Measurements from ENCODE around the gene BEND3.
"Not testable (repeated sequence)": the region's sequence is repeated elsewhere in the genome, so short reads cannot be mapped to it uniquely, and the experiment has no call there.

BEND3 gene

DNA sequence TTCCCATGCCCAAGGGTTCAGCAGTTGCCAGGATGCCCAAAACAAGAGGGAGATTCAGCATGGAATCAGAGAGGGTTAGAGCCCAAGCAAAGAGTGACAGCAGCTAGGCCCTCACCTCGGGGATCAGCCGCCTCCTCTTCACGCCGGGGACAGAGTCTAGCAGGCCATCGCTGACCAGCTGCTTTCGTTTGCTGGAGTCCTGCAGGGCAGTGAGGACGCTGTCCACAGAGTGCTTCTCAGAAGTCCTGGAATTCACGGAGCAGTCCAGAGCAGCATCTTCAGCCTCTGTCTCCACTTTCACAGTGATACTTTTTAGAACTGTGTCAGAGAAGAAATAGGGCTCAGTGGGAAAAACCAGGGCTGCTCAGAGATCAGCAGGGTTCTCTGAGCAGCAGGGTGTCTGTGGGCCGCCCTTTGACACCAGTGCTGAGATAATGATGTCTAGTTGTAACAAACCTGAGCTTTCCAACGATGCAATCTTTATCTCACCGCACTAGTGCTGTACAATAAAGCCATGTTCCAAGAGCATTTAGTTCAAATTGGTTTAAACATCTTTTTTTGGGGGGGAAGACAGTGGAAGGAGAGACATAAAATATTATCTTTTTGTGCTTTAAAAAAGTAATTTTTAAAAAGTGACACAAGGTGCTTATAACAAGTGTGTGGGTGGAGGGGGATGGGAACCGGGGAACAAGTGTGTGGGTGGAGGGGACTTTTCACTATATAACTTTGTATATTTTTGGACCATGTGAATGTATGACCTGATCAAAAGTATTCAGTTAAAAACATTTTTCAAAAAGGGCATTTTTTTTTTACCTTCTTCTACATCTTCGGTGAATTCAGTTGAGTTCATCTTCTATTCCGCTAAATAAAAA, 16.6 kb downstream of the BEND3 start:
- TF ChIP-seq, protein P1, sequence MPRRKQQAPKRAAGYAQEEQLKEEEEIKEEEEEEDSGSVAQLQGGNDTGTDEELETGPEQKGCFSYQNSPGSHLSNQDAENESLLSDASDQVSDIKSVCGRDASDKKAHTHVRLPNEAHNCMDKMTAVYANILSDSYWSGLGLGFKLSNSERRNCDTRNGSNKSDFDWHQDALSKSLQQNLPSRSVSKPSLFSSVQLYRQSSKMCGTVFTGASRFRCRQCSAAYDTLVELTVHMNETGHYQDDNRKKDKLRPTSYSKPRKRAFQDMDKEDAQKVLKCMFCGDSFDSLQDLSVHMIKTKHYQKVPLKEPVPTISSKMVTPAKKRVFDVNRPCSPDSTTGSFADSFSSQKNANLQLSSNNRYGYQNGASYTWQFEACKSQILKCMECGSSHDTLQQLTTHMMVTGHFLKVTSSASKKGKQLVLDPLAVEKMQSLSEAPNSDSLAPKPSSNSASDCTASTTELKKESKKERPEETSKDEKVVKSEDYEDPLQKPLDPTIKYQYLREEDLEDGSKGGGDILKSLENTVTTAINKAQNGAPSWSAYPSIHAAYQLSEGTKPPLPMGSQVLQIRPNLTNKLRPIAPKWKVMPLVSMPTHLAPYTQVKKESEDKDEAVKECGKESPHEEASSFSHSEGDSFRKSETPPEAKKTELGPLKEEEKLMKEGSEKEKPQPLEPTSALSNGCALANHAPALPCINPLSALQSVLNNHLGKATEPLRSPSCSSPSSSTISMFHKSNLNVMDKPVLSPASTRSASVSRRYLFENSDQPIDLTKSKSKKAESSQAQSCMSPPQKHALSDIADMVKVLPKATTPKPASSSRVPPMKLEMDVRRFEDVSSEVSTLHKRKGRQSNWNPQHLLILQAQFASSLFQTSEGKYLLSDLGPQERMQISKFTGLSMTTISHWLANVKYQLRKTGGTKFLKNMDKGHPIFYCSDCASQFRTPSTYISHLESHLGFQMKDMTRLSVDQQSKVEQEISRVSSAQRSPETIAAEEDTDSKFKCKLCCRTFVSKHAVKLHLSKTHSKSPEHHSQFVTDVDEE (CRISPR knock-in tag; IDR thresholded peaks at IDR 0.05): no peak
- TF ChIP-seq CSDC2 (CRISPR knock-in tag; IDR thresholded peaks at IDR 0.05) (no peak), ZFP30 (CRISPR knock-in tag; IDR thresholded peaks at IDR 0.05) (no peak), ESRRG (CRISPR knock-in tag; IDR thresholded peaks at IDR 0.05) (no peak), RARB (CRISPR knock-in tag; IDR thresholded peaks at IDR 0.05) (no peak), ZC3H10 (CRISPR knock-in tag; IDR thresholded peaks at IDR 0.05) (no peak), TOX (CRISPR knock-in tag; IDR thresholded peaks at IDR 0.05; ENCODE audit: borderline replicate concordance) (no peak), ZNF70 (CRISPR knock-in tag; IDR thresholded peaks at IDR 0.05) (no peak)
- ATAC-seq: no peak

DNA sequence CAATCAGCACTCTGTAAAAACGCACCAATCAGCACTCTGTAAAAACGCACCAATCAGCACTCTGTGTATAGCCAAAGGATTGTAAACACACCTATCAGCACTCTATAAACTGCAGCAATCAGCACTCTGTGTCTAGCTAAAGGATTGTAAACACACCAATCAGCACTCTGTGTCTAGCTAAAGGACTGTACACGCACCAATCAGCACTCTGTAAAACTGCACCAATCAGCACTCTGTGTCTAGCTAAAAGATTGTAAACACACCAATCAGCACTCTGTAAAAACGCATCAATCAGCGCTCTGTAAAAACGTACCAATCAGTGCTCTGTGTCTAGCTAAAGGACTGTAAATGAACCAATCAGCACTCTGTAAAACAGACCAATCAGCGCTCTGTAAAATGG, 30.9 kb downstream of the BEND3 start:
- ATAC-seq: not testable (repeated sequence)

DNA sequence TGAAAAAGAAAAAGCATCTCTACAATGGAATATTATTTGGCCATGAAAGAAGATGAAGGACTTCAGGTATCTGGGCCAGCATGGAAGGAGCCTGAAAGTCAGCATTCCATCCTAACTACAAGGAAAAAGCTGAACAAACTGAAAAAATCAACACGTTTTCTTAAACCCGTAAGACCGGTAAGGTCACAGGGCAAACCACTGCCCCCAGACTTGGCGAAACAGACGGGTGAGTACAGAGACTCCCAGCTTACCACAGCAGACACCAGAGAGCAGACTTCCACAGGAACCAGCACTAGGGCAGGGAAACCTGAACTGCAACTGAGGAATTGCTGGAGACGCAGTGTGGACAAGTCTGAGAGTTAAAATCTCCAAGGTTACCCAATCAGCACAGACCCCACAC, 31.4 kb downstream of the BEND3 start:
- ATAC-seq: no peak
- TF ChIP-seq, protein P2, sequence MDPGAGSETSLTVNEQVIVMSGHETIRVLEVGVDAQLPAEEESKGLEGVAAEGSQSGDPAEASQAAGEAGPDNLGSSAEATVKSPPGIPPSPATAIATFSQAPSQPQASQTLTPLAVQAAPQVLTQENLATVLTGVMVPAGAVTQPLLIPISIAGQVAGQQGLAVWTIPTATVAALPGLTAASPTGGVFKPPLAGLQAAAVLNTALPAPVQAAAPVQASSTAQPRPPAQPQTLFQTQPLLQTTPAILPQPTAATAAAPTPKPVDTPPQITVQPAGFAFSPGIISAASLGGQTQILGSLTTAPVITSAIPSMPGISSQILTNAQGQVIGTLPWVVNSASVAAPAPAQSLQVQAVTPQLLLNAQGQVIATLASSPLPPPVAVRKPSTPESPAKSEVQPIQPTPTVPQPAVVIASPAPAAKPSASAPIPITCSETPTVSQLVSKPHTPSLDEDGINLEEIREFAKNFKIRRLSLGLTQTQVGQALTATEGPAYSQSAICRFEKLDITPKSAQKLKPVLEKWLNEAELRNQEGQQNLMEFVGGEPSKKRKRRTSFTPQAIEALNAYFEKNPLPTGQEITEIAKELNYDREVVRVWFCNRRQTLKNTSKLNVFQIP (CRISPR knock-in tag; IDR thresholded peaks at IDR 0.05; ENCODE audit: borderline replicate concordance, low read depth): no peak
- TF ChIP-seq ZFP30 (CRISPR knock-in tag; IDR thresholded peaks at IDR 0.05) (no peak), RARB (CRISPR knock-in tag; IDR thresholded peaks at IDR 0.05) (no peak), ZFP3 (CRISPR knock-in tag; IDR thresholded peaks at IDR 0.05) (no peak), ISL1 (CRISPR knock-in tag; IDR thresholded peaks at IDR 0.05) (no peak), ESRRG (CRISPR knock-in tag; IDR thresholded peaks at IDR 0.05) (no peak), ARNTL (CRISPR knock-in tag; IDR thresholded peaks at IDR 0.05; ENCODE audit: borderline replicate concordance, low read depth) (no peak), ZNF70 (CRISPR knock-in tag; IDR thresholded peaks at IDR 0.05) (no peak), CSDC2 (CRISPR knock-in tag; IDR thresholded peaks at IDR 0.05) (no peak), BACH2 (CRISPR knock-in tag; IDR thresholded peaks at IDR 0.05; ENCODE audit: borderline replicate concordance) (no peak), OSR1 (CRISPR knock-in tag; IDR thresholded peaks at IDR 0.05) (no peak), ZNF8 (CRISPR knock-in tag; IDR thresholded peaks at IDR 0.05) (no peak), ZC3H10 (CRISPR knock-in tag; IDR thresholded peaks at IDR 0.05) (no peak), TOX (CRISPR knock-in tag; IDR thresholded peaks at IDR 0.05; ENCODE audit: borderline replicate concordance) (no peak), ZNF565 (CRISPR knock-in tag; conservative IDR thresholded peaks at IDR 0.05; ENCODE audit: low read depth) (no peak)
- TF ChIP-seq, protein P3, sequence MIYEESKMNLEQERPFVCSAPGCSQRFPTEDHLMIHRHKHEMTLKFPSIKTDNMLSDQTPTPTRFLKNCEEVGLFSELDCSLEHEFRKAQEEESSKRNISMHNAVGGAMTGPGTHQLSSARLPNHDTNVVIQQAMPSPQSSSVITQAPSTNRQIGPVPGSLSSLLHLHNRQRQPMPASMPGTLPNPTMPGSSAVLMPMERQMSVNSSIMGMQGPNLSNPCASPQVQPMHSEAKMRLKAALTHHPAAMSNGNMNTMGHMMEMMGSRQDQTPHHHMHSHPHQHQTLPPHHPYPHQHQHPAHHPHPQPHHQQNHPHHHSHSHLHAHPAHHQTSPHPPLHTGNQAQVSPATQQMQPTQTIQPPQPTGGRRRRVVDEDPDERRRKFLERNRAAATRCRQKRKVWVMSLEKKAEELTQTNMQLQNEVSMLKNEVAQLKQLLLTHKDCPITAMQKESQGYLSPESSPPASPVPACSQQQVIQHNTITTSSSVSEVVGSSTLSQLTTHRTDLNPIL (CRISPR knock-in tag; IDR thresholded peaks at IDR 0.05; ENCODE audit: low read depth): no peak
- TF ChIP-seq, protein P1 (CRISPR knock-in tag; IDR thresholded peaks at IDR 0.05): no peak
- TF ChIP-seq, protein P4, sequence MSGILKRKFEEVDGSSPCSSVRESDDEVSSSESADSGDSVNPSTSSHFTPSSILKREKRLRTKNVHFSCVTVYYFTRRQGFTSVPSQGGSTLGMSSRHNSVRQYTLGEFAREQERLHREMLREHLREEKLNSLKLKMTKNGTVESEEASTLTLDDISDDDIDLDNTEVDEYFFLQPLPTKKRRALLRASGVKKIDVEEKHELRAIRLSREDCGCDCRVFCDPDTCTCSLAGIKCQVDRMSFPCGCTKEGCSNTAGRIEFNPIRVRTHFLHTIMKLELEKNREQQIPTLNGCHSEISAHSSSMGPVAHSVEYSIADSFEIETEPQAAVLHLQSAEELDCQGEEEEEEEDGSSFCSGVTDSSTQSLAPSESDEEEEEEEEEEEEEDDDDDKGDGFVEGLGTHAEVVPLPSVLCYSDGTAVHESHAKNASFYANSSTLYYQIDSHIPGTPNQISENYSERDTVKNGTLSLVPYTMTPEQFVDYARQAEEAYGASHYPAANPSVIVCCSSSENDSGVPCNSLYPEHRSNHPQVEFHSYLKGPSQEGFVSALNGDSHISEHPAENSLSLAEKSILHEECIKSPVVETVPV (CRISPR knock-in tag; IDR thresholded peaks at IDR 0.05): no peak
- TF ChIP-seq, protein P5, sequence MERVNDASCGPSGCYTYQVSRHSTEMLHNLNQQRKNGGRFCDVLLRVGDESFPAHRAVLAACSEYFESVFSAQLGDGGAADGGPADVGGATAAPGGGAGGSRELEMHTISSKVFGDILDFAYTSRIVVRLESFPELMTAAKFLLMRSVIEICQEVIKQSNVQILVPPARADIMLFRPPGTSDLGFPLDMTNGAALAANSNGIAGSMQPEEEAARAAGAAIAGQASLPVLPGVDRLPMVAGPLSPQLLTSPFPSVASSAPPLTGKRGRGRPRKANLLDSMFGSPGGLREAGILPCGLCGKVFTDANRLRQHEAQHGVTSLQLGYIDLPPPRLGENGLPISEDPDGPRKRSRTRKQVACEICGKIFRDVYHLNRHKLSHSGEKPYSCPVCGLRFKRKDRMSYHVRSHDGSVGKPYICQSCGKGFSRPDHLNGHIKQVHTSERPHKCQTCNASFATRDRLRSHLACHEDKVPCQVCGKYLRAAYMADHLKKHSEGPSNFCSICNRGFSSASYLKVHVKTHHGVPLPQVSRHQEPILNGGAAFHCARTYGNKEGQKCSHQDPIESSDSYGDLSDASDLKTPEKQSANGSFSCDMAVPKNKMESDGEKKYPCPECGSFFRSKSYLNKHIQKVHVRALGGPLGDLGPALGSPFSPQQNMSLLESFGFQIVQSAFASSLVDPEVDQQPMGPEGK (CRISPR knock-in tag; IDR thresholded peaks at IDR 0.05; ENCODE audit: borderline replicate concordance): no peak

All from SK-N-SH treated with all-trans-retinoic acid at 6 μM for 48 hours (cell line).